Subcutaneous adipose tissue (tissue), 4 donors: ENCODE results near the gene CNTF. TPM values are rescaled to one million over a fixed set of nuclear protein-coding genes. Genes with fewer than 3 reads are reported as not detected.

Experiments
- total RNA-seq, 4 donors: library from RNA; depleted of rRNA; stranded (reverse); fragments of >200 nt; gene quantifications; one replicate each; pipeline ENCODE4 v1.1.0, GENCODE V29; 2016
- TF ChIP-seq, protein P1 (sequence below): fragments of 450-650 bp; IDR thresholded peaks from one replicate; pipeline ENCODE4 v1.5.1; 2016; ENCODE audit warnings: low read depth, mild to moderate bottlenecking, control low read depth, antibody characterized with exemption, moderate library complexity

Gene CNTF
- total RNA-seq, 4 donors from 2014 or later: 0.88 to 1.6 (median 1.2) TPM

GRCh38 chr11:58578136-58578634 lies 44.3 kb upstream of the CNTF start:
- TF ChIP-seq, protein P1, sequence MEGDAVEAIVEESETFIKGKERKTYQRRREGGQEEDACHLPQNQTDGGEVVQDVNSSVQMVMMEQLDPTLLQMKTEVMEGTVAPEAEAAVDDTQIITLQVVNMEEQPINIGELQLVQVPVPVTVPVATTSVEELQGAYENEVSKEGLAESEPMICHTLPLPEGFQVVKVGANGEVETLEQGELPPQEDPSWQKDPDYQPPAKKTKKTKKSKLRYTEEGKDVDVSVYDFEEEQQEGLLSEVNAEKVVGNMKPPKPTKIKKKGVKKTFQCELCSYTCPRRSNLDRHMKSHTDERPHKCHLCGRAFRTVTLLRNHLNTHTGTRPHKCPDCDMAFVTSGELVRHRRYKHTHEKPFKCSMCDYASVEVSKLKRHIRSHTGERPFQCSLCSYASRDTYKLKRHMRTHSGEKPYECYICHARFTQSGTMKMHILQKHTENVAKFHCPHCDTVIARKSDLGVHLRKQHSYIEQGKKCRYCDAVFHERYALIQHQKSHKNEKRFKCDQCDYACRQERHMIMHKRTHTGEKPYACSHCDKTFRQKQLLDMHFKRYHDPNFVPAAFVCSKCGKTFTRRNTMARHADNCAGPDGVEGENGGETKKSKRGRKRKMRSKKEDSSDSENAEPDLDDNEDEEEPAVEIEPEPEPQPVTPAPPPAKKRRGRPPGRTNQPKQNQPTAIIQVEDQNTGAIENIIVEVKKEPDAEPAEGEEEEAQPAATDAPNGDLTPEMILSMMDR: no peak

GRCh38 chr11:58578635-58579191 lies 43.8 kb upstream of the CNTF start, which contains the start of gene ZFP91:
Gene ZFP91, plus strand, starts transcription at chr11:58579063. Its CDS starts 219 bp downstream, at chr11:58579282.
- TF ChIP-seq, protein P1: no peak

DNA sequence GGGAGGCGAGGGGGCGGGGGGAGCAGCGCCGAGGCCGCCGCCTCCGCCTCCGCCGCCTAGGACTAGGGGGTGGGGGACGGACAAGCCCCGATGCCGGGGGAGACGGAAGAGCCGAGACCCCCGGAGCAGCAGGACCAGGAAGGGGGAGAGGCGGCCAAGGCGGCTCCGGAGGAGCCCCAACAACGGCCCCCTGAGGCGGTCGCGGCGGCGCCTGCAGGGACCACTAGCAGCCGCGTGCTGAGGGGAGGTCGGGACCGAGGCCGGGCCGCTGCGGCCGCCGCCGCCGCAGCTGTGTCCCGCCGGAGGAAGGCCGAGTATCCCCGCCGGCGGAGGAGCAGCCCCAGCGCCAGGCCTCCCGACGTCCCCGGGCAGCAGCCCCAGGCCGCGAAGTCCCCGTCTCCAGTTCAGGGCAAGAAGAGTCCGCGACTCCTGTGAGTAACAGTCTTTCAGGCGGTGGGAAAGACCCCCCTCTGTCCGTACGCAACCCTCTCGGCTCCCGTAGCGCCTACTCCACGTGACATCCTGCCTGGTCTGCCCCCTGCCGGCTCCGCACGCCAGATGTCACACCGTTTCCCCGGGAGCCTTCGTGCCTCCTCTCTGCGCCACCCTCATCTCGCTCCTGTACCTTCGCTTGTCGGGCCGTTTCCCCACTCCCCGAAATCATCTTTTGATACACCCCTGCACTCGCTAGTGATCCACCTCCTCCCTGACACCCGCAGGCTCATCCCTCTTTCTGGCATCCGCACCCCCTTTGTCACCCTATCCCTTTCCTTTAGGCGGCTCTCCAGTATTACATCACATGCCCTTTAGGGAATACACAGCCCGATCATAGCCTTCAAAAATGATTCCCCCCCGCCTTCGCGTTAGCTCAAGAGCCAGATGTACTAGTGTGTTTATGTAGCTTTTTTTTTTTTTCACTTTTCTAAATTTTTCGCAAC lies 43.0 kb upstream of the CNTF start:
- TF ChIP-seq, protein P1: no peak

GRCh38 chr11:58580311-58580710 lies 42.2 kb upstream of the CNTF start:
- TF ChIP-seq, protein P1: no peak

DNA sequence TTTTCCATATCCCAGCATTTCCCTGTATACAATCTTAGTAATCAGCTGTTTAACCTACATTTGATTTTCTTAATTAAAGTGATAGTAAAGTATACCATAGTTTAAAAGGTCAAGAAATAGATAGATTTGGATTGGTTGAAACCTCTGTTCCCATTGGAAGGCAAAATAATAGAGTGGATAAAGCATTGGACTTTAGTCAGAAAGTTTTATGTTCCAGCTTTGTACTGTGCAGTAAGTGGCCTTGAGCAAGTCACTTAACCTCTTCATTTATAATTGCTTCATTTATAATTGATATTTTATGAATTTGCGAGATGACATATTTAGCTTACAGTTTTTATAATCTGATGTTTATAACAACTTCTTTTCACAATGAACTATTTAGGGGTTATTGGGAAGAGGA lies 40.0 kb upstream of the CNTF start:
- TF ChIP-seq, protein P1: no peak

- TF ChIP-seq, protein P1: no peak
These were observed 35.5 kb upstream of the CNTF start for GRCh38 chr11:58586998-58587397.

DNA sequence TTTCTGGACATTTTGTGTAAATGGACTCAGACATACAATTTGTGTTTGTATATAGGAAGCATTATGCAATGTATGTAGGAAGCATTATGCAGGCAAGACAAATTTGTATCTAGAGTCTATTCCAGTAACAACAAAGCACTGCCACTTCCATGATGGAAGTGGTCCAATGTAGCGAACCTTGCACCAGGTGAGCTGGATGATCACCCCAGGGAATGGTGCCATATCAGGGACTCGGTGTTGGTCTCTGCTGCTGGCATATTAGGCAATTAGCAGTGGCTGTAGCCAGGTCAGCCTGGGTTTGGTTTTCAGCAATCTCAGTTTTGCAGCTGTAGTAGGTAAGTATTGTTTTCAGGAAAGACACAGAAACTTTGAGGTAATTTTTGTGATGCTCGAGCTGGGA lies 30.8 kb upstream of the CNTF start:
- TF ChIP-seq, protein P1: no peak
